ENCODE results near the gene PPP2R2B.

PPP2R2B gene

GRCh38 chr5:146698651-146699050 is 179.9 kb downstream of the PPP2R2B start:
- TF ChIP-seq, protein P1, sequence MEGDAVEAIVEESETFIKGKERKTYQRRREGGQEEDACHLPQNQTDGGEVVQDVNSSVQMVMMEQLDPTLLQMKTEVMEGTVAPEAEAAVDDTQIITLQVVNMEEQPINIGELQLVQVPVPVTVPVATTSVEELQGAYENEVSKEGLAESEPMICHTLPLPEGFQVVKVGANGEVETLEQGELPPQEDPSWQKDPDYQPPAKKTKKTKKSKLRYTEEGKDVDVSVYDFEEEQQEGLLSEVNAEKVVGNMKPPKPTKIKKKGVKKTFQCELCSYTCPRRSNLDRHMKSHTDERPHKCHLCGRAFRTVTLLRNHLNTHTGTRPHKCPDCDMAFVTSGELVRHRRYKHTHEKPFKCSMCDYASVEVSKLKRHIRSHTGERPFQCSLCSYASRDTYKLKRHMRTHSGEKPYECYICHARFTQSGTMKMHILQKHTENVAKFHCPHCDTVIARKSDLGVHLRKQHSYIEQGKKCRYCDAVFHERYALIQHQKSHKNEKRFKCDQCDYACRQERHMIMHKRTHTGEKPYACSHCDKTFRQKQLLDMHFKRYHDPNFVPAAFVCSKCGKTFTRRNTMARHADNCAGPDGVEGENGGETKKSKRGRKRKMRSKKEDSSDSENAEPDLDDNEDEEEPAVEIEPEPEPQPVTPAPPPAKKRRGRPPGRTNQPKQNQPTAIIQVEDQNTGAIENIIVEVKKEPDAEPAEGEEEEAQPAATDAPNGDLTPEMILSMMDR (IDR thresholded peaks at IDR 0.05) = no peak

- TF ChIP-seq, protein P1 (IDR thresholded peaks at IDR 0.05) = no peak
Observed at GRCh38 chr5:146697211-146697610, 181.3 kb downstream of the PPP2R2B start.

DNA sequence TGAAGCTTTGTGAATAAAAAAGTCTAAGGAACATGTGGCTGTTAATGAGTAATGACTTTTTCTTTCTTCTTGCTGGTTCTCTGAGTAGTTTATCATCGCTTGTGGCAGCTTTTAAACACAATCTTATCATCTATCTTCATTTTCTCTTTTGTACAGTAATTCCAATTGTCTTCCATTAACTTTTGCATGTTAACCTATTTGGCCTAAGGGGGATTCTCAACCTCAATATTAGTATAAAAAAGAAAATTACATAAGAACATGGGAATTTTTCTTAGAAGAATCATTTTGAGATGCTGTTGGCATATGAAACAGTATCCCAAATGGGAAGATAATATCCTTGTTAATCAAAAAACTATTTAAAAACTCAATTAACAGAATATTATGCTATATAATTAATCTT is 182.9 kb downstream of the PPP2R2B start:
- TF ChIP-seq, protein P1 (IDR thresholded peaks at IDR 0.05) = no peak

DNA sequence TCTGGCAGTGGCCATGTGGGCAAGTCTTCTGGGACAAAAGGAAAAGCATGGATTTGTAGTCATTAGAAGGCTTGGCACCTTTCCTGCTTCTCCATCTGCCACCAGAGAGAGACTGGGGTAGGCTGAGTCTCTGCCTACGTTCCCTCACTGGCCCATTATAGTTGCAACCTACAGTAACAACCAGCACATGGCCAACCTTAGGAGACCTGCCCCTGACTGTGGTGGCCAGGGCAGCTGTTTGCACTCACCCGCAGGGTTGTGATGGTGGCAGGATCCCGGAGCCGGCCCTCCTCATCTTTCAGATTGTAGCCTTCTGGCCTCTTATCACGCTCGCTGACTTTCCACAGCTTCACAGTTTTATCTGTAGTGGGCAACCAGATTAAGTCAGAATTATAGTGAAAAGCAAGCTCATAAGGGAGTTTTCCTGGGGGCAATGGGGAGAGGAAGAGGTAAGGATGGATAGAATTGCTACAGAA is 187.6 kb downstream of the PPP2R2B start:
- TF ChIP-seq, protein P1 (IDR thresholded peaks at IDR 0.05) = no peak

DNA sequence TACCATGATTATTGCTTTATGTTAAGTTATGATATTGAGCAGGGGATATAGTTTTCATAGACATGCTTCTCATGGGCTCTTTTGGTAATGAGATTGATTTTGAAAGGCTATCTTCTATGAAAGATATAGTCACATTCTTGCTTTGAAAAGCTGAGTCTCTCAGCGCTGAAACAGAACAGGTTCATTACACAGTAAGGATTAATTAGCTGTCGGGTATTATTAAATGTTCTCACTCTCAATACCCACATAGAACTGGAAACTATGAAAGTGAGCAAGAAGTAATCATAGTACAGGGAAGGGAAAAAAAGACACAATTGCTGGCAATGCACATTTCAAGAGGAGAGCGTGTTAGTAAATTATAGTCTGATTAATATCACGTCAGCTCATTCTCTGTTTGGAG is 190.9 kb downstream of the PPP2R2B start:
- TF ChIP-seq, protein P1 (IDR thresholded peaks at IDR 0.05) = no peak

GRCh38 chr5:146683861-146684260 is 194.7 kb downstream of the PPP2R2B start:
- TF ChIP-seq, protein P1 (IDR thresholded peaks at IDR 0.05) = no peak

DNA sequence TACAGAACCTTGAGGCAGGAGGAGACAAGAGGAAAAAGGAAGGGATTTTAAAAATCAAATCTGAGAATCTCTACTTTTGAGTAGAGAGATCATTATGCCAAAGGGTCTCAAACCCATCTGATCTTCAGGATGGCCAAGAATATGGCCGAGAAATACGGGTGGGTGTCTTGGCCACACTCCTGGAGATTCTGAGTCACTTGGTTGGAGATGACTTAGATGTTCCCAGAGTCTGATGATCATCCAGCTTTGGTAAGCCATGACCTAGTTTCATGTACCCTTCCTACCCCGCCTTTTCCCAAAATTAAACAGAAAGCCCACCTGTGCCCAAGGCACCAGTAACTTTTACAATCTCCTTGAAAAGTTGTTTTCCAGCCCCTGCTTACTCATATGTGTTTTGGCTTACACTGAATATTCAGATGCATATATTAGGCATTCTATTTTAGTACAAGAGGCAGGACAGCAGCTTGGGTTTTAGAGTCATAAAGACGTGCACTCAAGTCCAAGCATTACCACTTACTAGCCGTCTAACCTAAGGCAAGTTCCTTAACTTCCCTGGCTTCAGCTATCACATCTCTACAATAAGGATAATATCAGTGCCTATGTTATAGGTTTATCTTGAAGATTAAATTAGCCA is 195.5 kb downstream of the PPP2R2B start:
- TF ChIP-seq, protein P1 (IDR thresholded peaks at IDR 0.05) = no peak

Data from LNCAP (cell line).